Liver (tissue), 9 donors: ENCODE data around the gene HECTD1. TPM values are rescaled to one million over a fixed set of nuclear protein-coding genes. Genes with fewer than 3 reads are reported as not detected.
"Not testable (repeated sequence)": the region's sequence is repeated elsewhere in the genome, so short reads cannot be mapped to it uniquely, and the experiment has no call there.

ENCODE experiments used
- DNase-seq: peaks from one replicate; pipeline ENCODE4 v3.0.0-alpha.2; 2017; ENCODE audit warnings: low spot score
- H3K27ac ChIP-seq, 2 donors: one replicate each; pipeline ENCODE4 v1.7.0; 2013; ENCODE audit warnings: inconsistent platforms in 2 of 2, low read length in 2 of 2, control low read depth in 1 of 2, low read depth in 1 of 2, mild to moderate bottlenecking in 1 of 2
- H3K27me3 ChIP-seq, 4 donors: one replicate each; pipeline versions ENCODE4 v1.6.1 to v1.7.0; 2013; ENCODE audit warnings: low read length in 3 of 4, inconsistent platforms in 1 of 4, mild to moderate bottlenecking in 1 of 4, moderate library complexity in 1 of 4; ENCODE audit not compliant: control insufficient read depth in 4 of 4, insufficient read depth in 4 of 4
- H3K36me3 ChIP-seq, 4 donors: one replicate each; pipeline versions ENCODE4 v1.6.1 to v1.7.0; 2013; ENCODE audit warnings: low read length in 3 of 4, mild to moderate bottlenecking in 3 of 4, low read depth in 1 of 4, moderate library complexity in 1 of 4; ENCODE audit not compliant: control insufficient read depth in 4 of 4, insufficient read depth in 3 of 4
- H3K4me1 ChIP-seq, 4 donors: one replicate each; pipeline versions ENCODE4 v1.6.1 to v1.7.0; 2013; ENCODE audit warnings: low read length in 3 of 4, mild to moderate bottlenecking in 3 of 4, moderate library complexity in 1 of 4; ENCODE audit not compliant: control insufficient read depth in 4 of 4, insufficient read depth in 4 of 4
- H3K4me3 ChIP-seq, 3 donors: one replicate each; pipeline versions ENCODE4 v1.6.1 to v1.7.0; 2013; ENCODE audit warnings: low read length in 3 of 3, control low read depth in 1 of 3, low read depth in 1 of 3, mild to moderate bottlenecking in 1 of 3
- H3K9ac ChIP-seq, 2 donors: one replicate each; pipeline ENCODE4 v1.7.0; 2013; ENCODE audit warnings: low read length in 2 of 2, mild to moderate bottlenecking in 2 of 2, moderate library complexity in 2 of 2, control low read depth in 1 of 2, low read depth in 1 of 2
- H3K9me3 ChIP-seq, 4 donors: one replicate each; pipeline versions ENCODE4 v1.6.1 to v1.7.0; 2013; ENCODE audit warnings: low read length in 3 of 4; ENCODE audit not compliant: control insufficient read depth in 4 of 4
- ATF3 ChIP-seq: IDR thresholded peaks from 2 replicates; pipeline ENCODE4 v1.6.1; 2016; ENCODE audit warnings: antibody characterized with exemption
- EGR1 ChIP-seq, 2 donors: IDR thresholded peaks; 2 replicates each; pipeline ENCODE4 v1.6.1; 2016 to 2018; ENCODE audit warnings: antibody characterized with exemption in 2 of 2, low read depth in 2 of 2
- FOXA2 ChIP-seq: IDR thresholded peaks from 2 replicates; pipeline ENCODE4 v1.6.1; 2016; ENCODE audit warnings: antibody characterized with exemption
- GABPA ChIP-seq, 2 donors: IDR thresholded peaks in 1 of 2; conservative IDR thresholded peaks in 1 of 2; 2 replicates each; pipeline ENCODE4 v1.6.1; 2016; ENCODE audit warnings: antibody characterized with exemption in 2 of 2, mild to moderate bottlenecking in 1 of 2, moderate library complexity in 1 of 2
- HNF4G ChIP-seq: IDR thresholded peaks from 2 replicates; pipeline ENCODE4 v1.6.1; 2016; ENCODE audit warnings: antibody characterized with exemption
- JUND ChIP-seq, 2 donors: IDR thresholded peaks; 2 replicates each; pipeline ENCODE4 v1.6.1; 2016; ENCODE audit warnings: antibody characterized with exemption in 2 of 2
- MAX ChIP-seq: IDR thresholded peaks from 2 replicates; pipeline ENCODE4 v1.6.1; 2016; ENCODE audit warnings: antibody characterized with exemption
- NR2F2 ChIP-seq: IDR thresholded peaks from 2 replicates; pipeline ENCODE4 v1.6.1; 2016; ENCODE audit warnings: antibody characterized with exemption
- RAD21 ChIP-seq, 2 donors: IDR thresholded peaks; 2 replicates each; pipeline ENCODE4 v1.6.1; 2016; ENCODE audit warnings: antibody characterized with exemption in 2 of 2, mild to moderate bottlenecking in 2 of 2
- REST ChIP-seq: IDR thresholded peaks from 2 replicates; pipeline ENCODE4 v1.6.1; 2016; ENCODE audit warnings: antibody characterized with exemption, mild to moderate bottlenecking
- RXRA ChIP-seq, 2 donors: IDR thresholded peaks; 2 replicates each; pipeline ENCODE4 v1.6.1; 2017 to 2018; ENCODE audit warnings: antibody characterized with exemption in 2 of 2, mild to moderate bottlenecking in 1 of 2
- TAF1 ChIP-seq: conservative IDR thresholded peaks from 2 replicates; pipeline ENCODE4 v1.6.1; 2016; ENCODE audit warnings: antibody characterized with exemption, mild to moderate bottlenecking
- YY1 ChIP-seq: IDR thresholded peaks from 2 replicates; pipeline ENCODE4 v1.6.1; 2016; ENCODE audit warnings: antibody characterized with exemption, mild to moderate bottlenecking
- ZBTB33 ChIP-seq: IDR thresholded peaks from 2 replicates; pipeline ENCODE4 v1.6.1; 2016; ENCODE audit warnings: antibody characterized with exemption
- WGBS: extraction: QIAGEN DNeasy Blood & Tissue Kit; methylation state at CpG from one replicate; pipeline ENCODE4 v1.1.7; 2013; 5-methylcytosine and 5-hydroxymethylcytosine counted together
- polyA plus RNA-seq, 2 donors: library from polyadenylated mRNA; stranded (reverse) in 1 of 2; unstranded in 1 of 2; fragments of 200-250 nt in 1 of 2; fragments of >200 nt in 1 of 2; fragmentation: Nextera tagmentation in 1 of 2; extraction: Ambion mirVana in 1 of 2; gene quantifications; one replicate each; pipeline versions ENCODE4 v1.2.1 to v1.2.3, GENCODE V29; 2013 to 2015
- total RNA-seq, 2 donors: library from RNA; depleted of rRNA; stranded (reverse); fragments of >200 nt; gene quantifications; one replicate each; pipeline ENCODE4 v1.2.3, GENCODE V29; 2014
- donor health status: healthy.
- donor health status: healthy.
- donor health status: healthy.
- donor health status: healthy.
- donor health status: healthy.

HECTD1 gene
- total and polyA plus RNA-seq, 4 donors: 46.8 to 256 (median 118) TPM

- no peak for DNase-seq
- Histone ChIP-seq H3K9ac (no peak overlapping the region), H3K36me3 (no peaks in the 10 kb centered on the region), H3K27ac (no peak overlapping the region), H3K9me3 (no peaks in the 10 kb centered on the region), H3K27me3 (no peaks in the 10 kb centered on the region), H3K4me3 (no peak overlapping the region), H3K4me1 (peaks cover 8 to 24% (median 13%) of the 10 kb centered on the region in 4 donors)
- TF ChIP-seq GABPA (IDR thresholded peaks at IDR 0.05 in 1 of 2, conservative IDR thresholded peaks at IDR 0.05 in 1 of 2) (no peak), ZBTB33 (no peak), MAX (no peak), YY1 (no peak), HNF4G (no peak), RAD21 (IDR thresholded peaks at IDR 0.05) (no peak), ATF3 (no peak), NR2F2 (no peak), EGR1 (IDR thresholded peaks at IDR 0.05; ENCODE audit: low read depth in 2 of 2) (no peak), TAF1 (no peak), REST (no peak), FOXA2 (no peak)
- WGBS: 96% methylated on average over 5 of the region's 5 CpGs
These were observed 49.1 kb upstream of the HECTD1 start for GRCh38 chr14:31256534-31257243.

- not testable (repeated sequence) for H3K27me3 ChIP-seq, H3K36me3 ChIP-seq, H3K9ac ChIP-seq, H3K9me3 ChIP-seq, H3K4me3 ChIP-seq, H3K27ac ChIP-seq, DNase-seq
- peaks cover 4 to 19% (median 8%) of the 10 kb centered on the region in 4 donors for H3K4me1 ChIP-seq
- WGBS: 91% methylated on average over 4 of the region's 4 CpGs
These were observed 48.3 kb upstream of the HECTD1 start for GRCh38 chr14:31255918-31256317.

- peaks cover 4 to 17% (median 7%) of the 10 kb centered on the region in 4 donors for H3K4me1 ChIP-seq
- 92% methylated on average over 2 of the region's 2 CpGs for WGBS
- H3K9ac ChIP-seq: no peak overlapping the region
- H3K27me3 ChIP-seq: no peaks in the 10 kb centered on the region
- no peaks in the 10 kb centered on the region for H3K9me3 ChIP-seq
- H3K4me3 ChIP-seq: no peak overlapping the region
- TF ChIP-seq RXRA (IDR thresholded peaks at IDR 0.05) (no peak), FOXA2 (no peak), JUND (IDR thresholded peaks at IDR 0.05) (no peak), TAF1 (no peak), YY1 (no peak), NR2F2 (no peak), MAX (no peak)
- DNase-seq: no peak
- H3K36me3 ChIP-seq: no peaks in the 10 kb centered on the region
- no peak overlapping the region for H3K27ac ChIP-seq
These were observed 47.7 kb upstream of the HECTD1 start for GRCh38 chr14:31255286-31255685.
